Cardiac fibroblast (primary cell): ENCODE results near the gene OLFM1.
"Not testable (repeated sequence)": the region's sequence is repeated elsewhere in the genome, so short reads cannot be mapped to it uniquely, and the experiment has no call there.

Source experiments
- DNase-seq, 2 donors: peaks; one replicate each; pipeline versions ENCODE4 v3.0.0 to v3.0.0-alpha.2; 2010; ENCODE audit warnings: low read depth in 2 of 2
- H3K4me3 ChIP-seq, 2 donors: replicated peaks in 1 of 2; 1 replicate in 1 of 2; 2 replicates in 1 of 2; pipeline ENCODE4 v1.5.1; 2011; ENCODE audit warnings: low read depth in 2 of 2, low read length in 2 of 2, mild to moderate bottlenecking in 2 of 2, moderate library complexity in 1 of 2
- TF ChIP-seq, protein P1 (sequence below): IDR thresholded peaks from one replicate; pipeline ENCODE4 v1.5.1; 2011; ENCODE audit warnings: low read depth, mild to moderate bottlenecking, low read length, inconsistent platforms

OLFM1 gene

DNA sequence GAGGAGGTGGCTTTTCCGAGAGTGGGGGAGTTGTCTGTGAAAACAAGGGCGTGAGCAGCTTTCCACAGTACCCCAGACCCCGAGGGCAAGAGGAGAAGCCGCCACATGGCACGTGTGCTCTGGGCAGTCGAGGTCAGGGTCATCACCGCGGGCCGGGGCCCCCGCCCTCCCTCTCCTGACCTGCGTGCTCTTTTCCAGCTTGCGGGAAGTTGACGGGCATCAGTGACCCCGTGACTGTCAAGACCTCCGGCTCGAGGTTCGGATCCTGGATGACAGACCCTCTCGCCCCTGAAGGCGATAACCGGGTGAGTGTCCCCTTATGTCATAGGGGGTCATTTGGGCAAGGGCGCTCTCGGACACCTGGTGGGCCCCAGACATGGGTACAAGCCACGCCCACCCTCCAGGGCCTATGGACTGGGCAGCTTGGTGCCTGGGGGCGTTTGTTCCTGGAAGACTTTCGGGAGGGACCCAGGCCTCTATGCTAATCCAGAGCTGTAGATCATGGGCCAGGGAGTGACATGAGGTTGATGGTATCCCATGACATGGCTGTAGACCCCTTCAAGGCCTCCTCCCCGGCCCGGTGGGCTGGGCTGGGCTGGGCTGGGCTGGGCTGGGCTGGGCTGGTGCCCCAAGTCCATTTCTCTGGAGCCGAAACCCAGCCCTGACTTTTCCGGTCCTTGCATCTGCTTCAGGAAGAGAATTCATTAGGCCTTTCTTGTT, 19.2 kb downstream of the OLFM1 start:
- TF ChIP-seq, protein P1, sequence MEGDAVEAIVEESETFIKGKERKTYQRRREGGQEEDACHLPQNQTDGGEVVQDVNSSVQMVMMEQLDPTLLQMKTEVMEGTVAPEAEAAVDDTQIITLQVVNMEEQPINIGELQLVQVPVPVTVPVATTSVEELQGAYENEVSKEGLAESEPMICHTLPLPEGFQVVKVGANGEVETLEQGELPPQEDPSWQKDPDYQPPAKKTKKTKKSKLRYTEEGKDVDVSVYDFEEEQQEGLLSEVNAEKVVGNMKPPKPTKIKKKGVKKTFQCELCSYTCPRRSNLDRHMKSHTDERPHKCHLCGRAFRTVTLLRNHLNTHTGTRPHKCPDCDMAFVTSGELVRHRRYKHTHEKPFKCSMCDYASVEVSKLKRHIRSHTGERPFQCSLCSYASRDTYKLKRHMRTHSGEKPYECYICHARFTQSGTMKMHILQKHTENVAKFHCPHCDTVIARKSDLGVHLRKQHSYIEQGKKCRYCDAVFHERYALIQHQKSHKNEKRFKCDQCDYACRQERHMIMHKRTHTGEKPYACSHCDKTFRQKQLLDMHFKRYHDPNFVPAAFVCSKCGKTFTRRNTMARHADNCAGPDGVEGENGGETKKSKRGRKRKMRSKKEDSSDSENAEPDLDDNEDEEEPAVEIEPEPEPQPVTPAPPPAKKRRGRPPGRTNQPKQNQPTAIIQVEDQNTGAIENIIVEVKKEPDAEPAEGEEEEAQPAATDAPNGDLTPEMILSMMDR = no peak
- H3K4me3 ChIP-seq = no peak overlapping the region
- DNase-seq = no peak

DNA sequence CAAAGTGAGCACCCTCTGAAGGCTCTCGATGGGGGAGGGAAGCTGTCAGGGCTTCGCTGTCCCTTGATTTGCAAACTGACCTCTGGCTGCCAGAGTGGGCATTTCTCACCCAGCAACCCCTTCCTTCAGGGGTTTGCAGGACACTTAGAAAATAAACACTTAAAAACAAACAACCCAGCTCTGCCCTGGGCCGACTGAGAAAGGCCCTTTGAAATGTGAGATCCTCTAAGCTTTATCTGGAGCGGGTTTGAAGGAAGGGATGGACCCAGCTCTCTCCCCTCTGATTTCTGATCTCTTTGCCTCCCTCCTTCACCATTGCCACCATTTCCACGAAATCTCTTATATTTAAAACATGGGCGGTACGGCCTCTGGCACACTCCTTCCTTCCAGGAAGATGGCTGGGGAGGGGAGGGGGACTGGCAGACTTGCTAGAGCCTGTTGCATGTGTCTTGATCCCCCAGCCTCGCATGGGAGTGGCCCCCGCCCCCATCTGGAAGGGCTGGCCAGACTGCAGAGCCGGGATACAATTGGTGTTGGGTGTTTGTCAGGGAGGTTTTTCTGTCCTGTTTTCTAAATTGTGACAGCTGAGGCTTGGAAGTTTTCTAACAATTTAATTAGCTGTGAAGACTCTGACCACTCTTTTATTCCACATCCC, 20.2 kb downstream of the OLFM1 start:
- TF ChIP-seq, protein P1 = no peak
- DNase-seq = no peak

DNA sequence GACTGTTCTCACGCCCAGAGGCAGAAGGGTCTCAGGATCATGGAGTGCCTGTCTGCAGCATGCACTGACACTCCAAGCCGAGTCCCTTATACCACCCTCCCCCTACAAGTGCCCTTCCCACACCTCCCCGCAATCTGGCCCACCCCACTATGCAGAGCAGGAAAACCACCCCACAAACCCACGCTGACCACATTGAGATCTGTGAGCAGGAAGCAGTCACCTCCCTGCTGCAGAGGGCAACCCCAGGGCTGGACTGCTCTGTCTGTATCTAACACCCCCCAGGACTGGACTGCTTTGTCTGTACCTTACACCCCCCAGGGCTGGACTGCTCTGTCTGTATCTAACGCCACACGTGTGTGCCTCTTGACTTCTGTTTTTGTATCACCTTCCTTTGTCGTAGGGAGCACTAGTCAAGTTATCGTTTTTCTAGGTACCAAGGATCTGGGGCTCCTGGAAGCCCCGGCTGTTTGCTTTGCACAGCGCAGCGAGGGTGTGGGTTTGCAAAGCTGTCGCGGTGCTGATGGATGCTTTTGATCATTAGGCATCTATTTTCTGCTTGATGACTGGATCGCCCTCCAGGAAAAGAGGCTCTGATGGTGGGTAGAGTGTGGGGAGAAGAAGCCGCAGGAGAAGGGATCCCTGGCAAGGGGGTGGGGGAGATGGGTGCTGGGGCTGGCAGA, 21.5 kb downstream of the OLFM1 start:
- DNase-seq = no peak
- no peak overlapping the region for H3K4me3 ChIP-seq
- TF ChIP-seq, protein P1 = no peak

More for the DNA sequence above, 20.2 kb downstream of the OLFM1 start:
- H3K4me3 ChIP-seq = no peak overlapping the region

DNA sequence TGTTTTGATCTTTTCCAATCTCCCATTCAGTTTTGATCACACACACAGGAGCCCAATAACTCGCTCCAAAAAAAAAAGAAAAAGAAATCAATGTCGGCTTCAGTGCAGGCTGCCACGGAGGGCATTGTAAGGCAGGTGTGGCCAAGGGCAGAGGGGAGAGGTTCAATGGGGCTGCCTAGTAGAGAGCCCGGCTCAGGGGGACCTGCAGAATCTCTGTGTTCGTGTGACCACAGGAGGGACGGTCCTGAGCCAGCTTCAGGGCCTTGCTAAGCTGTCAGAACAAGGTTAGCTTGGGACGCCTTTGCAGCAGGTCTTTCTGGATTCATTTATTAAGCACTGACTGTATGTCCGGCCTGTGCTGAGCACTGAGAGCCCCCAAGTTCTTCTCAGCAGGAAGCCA, 22.2 kb downstream of the OLFM1 start:
- no peak overlapping the region for H3K4me3 ChIP-seq
- TF ChIP-seq, protein P1 = no peak
- DNase-seq = no peak

DNA sequence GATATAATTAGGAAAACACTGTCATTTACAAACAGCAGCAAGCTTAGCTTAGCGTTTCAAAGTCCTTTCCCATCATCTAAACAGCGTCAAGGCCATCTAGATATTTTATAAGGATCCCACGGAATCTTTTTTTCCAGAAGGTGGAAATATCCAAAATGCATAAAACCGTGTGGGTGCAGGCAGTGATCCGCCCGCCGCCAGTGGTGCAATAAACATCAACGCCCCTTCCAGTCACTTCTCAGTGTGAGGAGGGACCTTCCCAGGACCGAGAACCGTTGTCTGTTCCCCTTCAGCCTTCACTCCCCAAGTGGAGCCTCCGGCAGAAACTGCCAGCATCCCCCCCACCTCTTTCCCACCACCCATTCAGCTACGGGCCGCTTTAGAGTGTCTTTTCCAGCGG, 22.9 kb downstream of the OLFM1 start:
- TF ChIP-seq, protein P1 = no peak
- H3K4me3 ChIP-seq = no peak overlapping the region
- no peak for DNase-seq

DNA sequence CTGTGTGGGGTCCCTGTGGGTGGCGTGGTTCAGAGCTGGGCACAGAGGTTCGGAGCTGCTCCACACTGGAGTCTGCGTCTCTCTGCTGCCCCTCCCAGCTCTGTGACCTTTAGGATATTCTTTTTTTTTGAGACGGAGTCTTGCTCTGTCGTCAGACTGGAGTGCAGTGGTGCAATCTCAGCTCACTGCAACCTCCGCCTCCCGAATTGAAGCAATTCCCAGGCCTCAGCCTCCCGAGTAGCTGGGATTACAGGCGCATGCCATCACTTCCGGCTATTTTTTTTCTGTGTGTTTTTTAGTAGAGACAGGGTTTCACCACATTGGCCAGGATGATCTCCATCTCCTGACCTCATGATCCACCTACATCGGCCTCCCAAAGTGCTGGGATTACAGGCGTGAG, 24.1 kb downstream of the OLFM1 start:
- not testable (repeated sequence) for DNase-seq

DNA sequence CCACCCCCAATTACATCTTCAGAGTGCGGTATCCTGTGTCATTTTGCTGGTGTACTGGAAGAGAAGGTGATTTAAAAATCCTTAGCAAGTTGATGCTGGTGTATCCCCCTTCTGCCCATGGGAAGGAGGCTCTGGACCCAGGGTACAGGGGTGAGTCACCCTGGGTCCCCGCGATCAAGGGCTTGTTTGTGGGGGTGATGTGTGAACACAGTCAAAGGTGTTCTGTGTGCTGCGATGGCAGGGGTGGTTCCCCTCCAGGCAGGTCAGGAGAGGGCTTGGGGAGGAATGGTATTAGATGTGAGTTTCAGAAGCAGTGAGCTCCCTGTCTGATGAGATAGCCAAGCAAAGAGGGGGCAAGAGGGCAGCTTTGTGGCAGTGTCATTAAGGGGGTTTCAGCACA, 28.9 kb downstream of the OLFM1 start:
- H3K4me3 ChIP-seq = no peak overlapping the region
- DNase-seq = no peak
- TF ChIP-seq, protein P1 = no peak

More for the DNA sequence above, 24.1 kb downstream of the OLFM1 start:
- not testable (repeated sequence) for H3K4me3 ChIP-seq
